Adipose tissue (tissue), 3 donors: ENCODE measurements around the gene GAPDHS. TPM values are rescaled to one million over a fixed set of nuclear protein-coding genes. Genes with fewer than 3 reads are reported as not detected.

ENCODE experiments used
- H3K27ac ChIP-seq: one replicate; pipeline ENCODE4 v1.5.1; 2013; ENCODE audit warnings: low read depth, low read length
- WGBS, 3 donors: extraction: QIAGEN DNeasy Blood & Tissue Kit; methylation state at CpG; one replicate each; pipeline ENCODE4 v1.1.7; 2013; 5-methylcytosine and 5-hydroxymethylcytosine counted together
- polyA plus RNA-seq, 3 donors: library from polyadenylated mRNA; stranded (reverse); fragments of 200-250 nt; gene quantifications; one replicate each; pipeline ENCODE4 v1.2.3, GENCODE V29; 2013
- donor health status: healthy with polysubstance abuse.
- donor health status: Bipolar disorder and iron deficiency.
- donor health status: healthy.

GAPDHS gene
- polyA plus RNA-seq, 3 donors = not detected

- WGBS, 3 donors = 15 to 30% (median 27%) methylated on average over 12 of the region's 12 CpGs
- H3K27ac ChIP-seq = no peak overlapping the region
Measured at GRCh38 chr19:35509018-35509652, 24.1 kb upstream of the GAPDHS start.

GRCh38 chr19:35509861-35510625, 23.2 kb upstream of the GAPDHS start:
- 0 to 1% (median 0%) methylated on average over 35 to 39 of the region's 39 CpGs for WGBS, 3 donors
- H3K27ac ChIP-seq = no peak overlapping the region

- 6 to 10% (median 10%) methylated on average over 15 of the region's 15 CpGs for WGBS, 3 donors
- no peak overlapping the region for H3K27ac ChIP-seq
Measured at GRCh38 chr19:35510626-35510964, 22.7 kb upstream of the GAPDHS start.

GRCh38 chr19:35511337-35511736, 21.9 kb upstream of the GAPDHS start:
- no peak overlapping the region for H3K27ac ChIP-seq
- WGBS, 3 donors = 69 to 90% (median 72%) methylated on average over 7 of the region's 7 CpGs

- 76 to 90% (median 83%) methylated on average over 15 of the region's 15 CpGs for WGBS, 3 donors
- no peak overlapping the region for H3K27ac ChIP-seq
Measured at GRCh38 chr19:35512831-35513627, 20.2 kb upstream of the GAPDHS start.

- 24 to 33% (median 24%) methylated on average over 15 of the region's 15 CpGs for WGBS, 3 donors
- H3K27ac ChIP-seq = no peak within 1 kb of the TSS
Measured at GRCh38 chr19:35513628-35514281, 19.5 kb upstream of the GAPDHS start, which contains the start of gene DMKN. Gene DMKN (minus strand): TSS chr19:35513649. CDS start chr19:35513475, 174 bp downstream.

GRCh38 chr19:35514282-35514809, 18.9 kb upstream of the GAPDHS start:
- H3K27ac ChIP-seq = no peak overlapping the region
- WGBS, 3 donors = 23 to 28% (median 25%) methylated on average over 19 to 20 of the region's 20 CpGs

- H3K27ac ChIP-seq = no peak overlapping the region
- 85 to 98% (median 87%) methylated on average over 3 of the region's 3 CpGs for WGBS, 3 donors
Measured at GRCh38 chr19:35516310-35516709, 16.9 kb upstream of the GAPDHS start.

- no peak overlapping the region for H3K27ac ChIP-seq
- 77 to 96% (median 78%) methylated on average over 2 of the region's 2 CpGs for WGBS, 3 donors
Measured at GRCh38 chr19:35517342-35517741, 15.9 kb upstream of the GAPDHS start.

GRCh38 chr19:35518313-35518712, 14.9 kb upstream of the GAPDHS start:
- H3K27ac ChIP-seq = no peak overlapping the region
- WGBS, 3 donors = 57 to 73% (median 63%) methylated on average over 6 of the region's 6 CpGs

- WGBS, 3 donors = 53 to 62% (median 60%) methylated on average over 7 of the region's 7 CpGs
- H3K27ac ChIP-seq = no peak overlapping the region
Measured at GRCh38 chr19:35519291-35519690, 14.0 kb upstream of the GAPDHS start.

GRCh38 chr19:35521124-35521743, 12.0 kb upstream of the GAPDHS start:
- 69 to 71% (median 71%) methylated on average over 16 of the region's 16 CpGs for WGBS, 3 donors
- H3K27ac ChIP-seq = no peak overlapping the region

- WGBS, 3 donors = 79 to 86% (median 83%) methylated on average over 12 of the region's 12 CpGs
- H3K27ac ChIP-seq = no peak overlapping the region
Measured at GRCh38 chr19:35522745-35523327, 10.4 kb upstream of the GAPDHS start.

- no peak overlapping the region for H3K27ac ChIP-seq
- WGBS, 3 donors = 28 to 44% (median 41%) methylated on average over 11 of the region's 11 CpGs
Measured at GRCh38 chr19:35524181-35524837, 8.9 kb upstream of the GAPDHS start.

GRCh38 chr19:35525873-35526272, 7.4 kb upstream of the GAPDHS start:
- H3K27ac ChIP-seq = no peak overlapping the region
- 77 to 80% (median 79%) methylated on average over 4 of the region's 4 CpGs for WGBS, 3 donors

GRCh38 chr19:35528218-35529038, 4.8 kb upstream of the GAPDHS start, which contains the start of gene SBSN:
Gene SBSN (minus strand): TSS chr19:35528311. CDS start chr19:35528281, 30 bp downstream.
- no peak within 1 kb of the TSS for H3K27ac ChIP-seq
- 75 to 81% (median 79%) methylated on average over 11 of the region's 11 CpGs for whole genome bisulfite sequencing, 3 donors
